ENCODE results near the gene TTLL5.

The TTLL5 gene

GRCh38 chr14:75811136-75811829 is 150.2 kb downstream of the TTLL5 start:
- Histone ChIP-seq H3K27ac (replicated peaks) (no peak overlapping the region), H3K4me3 (replicated peaks; ENCODE audit: insufficient read depth, low read length) (no peak overlapping the region), H3K27me3 (ENCODE audit: insufficient read depth, poor library complexity, severe bottlenecking) (no peaks in the 10 kb centered on the region)
- no peak for TF ChIP-seq GABPA (IDR thresholded peaks at IDR 0.05; ENCODE audit: low read depth)
- TF ChIP-seq CTCF (IDR thresholded peaks at IDR 0.05; ENCODE audit: insufficient read depth, low read length) = no peak
- DNase-seq (ENCODE audit: low read depth in 1 of 2, low spot score in 1 of 2) = no peak

- Histone ChIP-seq H3K4me3 (replicated peaks; ENCODE audit: insufficient read depth, low read length) (no peak overlapping the region), H3K27me3 (ENCODE audit: insufficient read depth, poor library complexity, severe bottlenecking) (no peaks in the 10 kb centered on the region), H3K27ac (replicated peaks) (no peak overlapping the region)
- no peak for DNase-seq (ENCODE audit: low read depth in 1 of 2, low spot score in 1 of 2)
- TF ChIP-seq POLR2AphosphoS5 (IDR thresholded peaks at IDR 0.05; ENCODE audit: low read depth) (no peak), SPI1 (IDR thresholded peaks at IDR 0.05; ENCODE audit: borderline replicate concordance, low read depth) (no peak), GABPA (IDR thresholded peaks at IDR 0.05; ENCODE audit: low read depth) (no peak), CTCF (IDR thresholded peaks at IDR 0.05; ENCODE audit: insufficient read depth, low read length) (no peak)
These were observed 150.9 kb downstream of the TTLL5 start for GRCh38 chr14:75811872-75812499.

- TF ChIP-seq SPI1 (IDR thresholded peaks at IDR 0.05; ENCODE audit: borderline replicate concordance, low read depth) (no peak), POLR2AphosphoS5 (IDR thresholded peaks at IDR 0.05; ENCODE audit: low read depth) (no peak), GABPA (IDR thresholded peaks at IDR 0.05; ENCODE audit: low read depth) (no peak), REST (IDR thresholded peaks at IDR 0.05; ENCODE audit: insufficient replicate concordance, low read depth) (no peak), CTCF (IDR thresholded peaks at IDR 0.05; ENCODE audit: insufficient read depth, low read length) (no peak)
- DNase-seq (ENCODE audit: low read depth in 1 of 2, low spot score in 1 of 2) = no peak
- Histone ChIP-seq H3K27ac (replicated peaks) (no peak overlapping the region), H3K4me3 (replicated peaks; ENCODE audit: insufficient read depth, low read length) (no peak overlapping the region), H3K27me3 (ENCODE audit: insufficient read depth, poor library complexity, severe bottlenecking) (no peaks in the 10 kb centered on the region)
These were observed 151.6 kb downstream of the TTLL5 start for GRCh38 chr14:75812622-75813021.

GRCh38 chr14:75820761-75821160 is 159.7 kb downstream of the TTLL5 start:
- H3K27me3 ChIP-seq (ENCODE audit: insufficient read depth, poor library complexity, severe bottlenecking) = no peaks in the 10 kb centered on the region
- TF ChIP-seq CTCF (IDR thresholded peaks at IDR 0.05; ENCODE audit: insufficient read depth, low read length) (no peak), GABPA (IDR thresholded peaks at IDR 0.05; ENCODE audit: low read depth) (no peak), SPI1 (IDR thresholded peaks at IDR 0.05; ENCODE audit: borderline replicate concordance, low read depth) (no peak), REST (IDR thresholded peaks at IDR 0.05; ENCODE audit: insufficient replicate concordance, low read depth) (no peak), POLR2AphosphoS5 (IDR thresholded peaks at IDR 0.05; ENCODE audit: low read depth) (no peak)
- H3K4me3 ChIP-seq (replicated peaks; ENCODE audit: insufficient read depth, low read length) = no peak overlapping the region
- no peak overlapping the region for H3K27ac ChIP-seq (replicated peaks)
- DNase-seq (ENCODE audit: low read depth in 1 of 2, low spot score in 1 of 2) = no peak
